ENCODE data around the gene DIDO1.
A peak's percentile ranks its signal among the peaks of the same experiment; 100 is the strongest.

- TF ChIP-seq NFRKB (IDR thresholded peaks at IDR 0.05) (no peak), ZNF747 (CRISPR knock-in tag; IDR thresholded peaks at IDR 0.05; ENCODE audit: borderline replicate concordance) (no peak), SALL1 (CRISPR knock-in tag; IDR thresholded peaks at IDR 0.05) (peak; percentile 23; the same call in 1 of the 2 replicates), KAT7 (CRISPR knock-in tag; IDR thresholded peaks at IDR 0.05; ENCODE audit: borderline replicate concordance) (no peak), CTCF (CRISPR knock-in tag; IDR thresholded peaks at IDR 0.05) (no peak), JUND (CRISPR knock-in tag; IDR thresholded peaks at IDR 0.05) (no peak), POLR2AphosphoS5 (IDR thresholded peaks at IDR 0.05; ENCODE audit: low read depth, low read length) (no peak), PRPF4 (IDR thresholded peaks at IDR 0.05; ENCODE audit: low read depth, low read length, poor library complexity, severe bottlenecking) (no peak)
Measured at GRCh38 chr20:62945771-62946339, 19.6 kb upstream of the DIDO1 start.

All from HepG2 (cell line).